ENCODE measurements around the gene FSTL4. TPM values are rescaled to one million over a fixed set of nuclear protein-coding genes. Genes with fewer than 3 reads are reported as not detected.

FSTL4 gene
- total and polyA plus RNA-seq, 4 donors, result 0.02 to 0.18 TPM; not detected in 2

DNA sequence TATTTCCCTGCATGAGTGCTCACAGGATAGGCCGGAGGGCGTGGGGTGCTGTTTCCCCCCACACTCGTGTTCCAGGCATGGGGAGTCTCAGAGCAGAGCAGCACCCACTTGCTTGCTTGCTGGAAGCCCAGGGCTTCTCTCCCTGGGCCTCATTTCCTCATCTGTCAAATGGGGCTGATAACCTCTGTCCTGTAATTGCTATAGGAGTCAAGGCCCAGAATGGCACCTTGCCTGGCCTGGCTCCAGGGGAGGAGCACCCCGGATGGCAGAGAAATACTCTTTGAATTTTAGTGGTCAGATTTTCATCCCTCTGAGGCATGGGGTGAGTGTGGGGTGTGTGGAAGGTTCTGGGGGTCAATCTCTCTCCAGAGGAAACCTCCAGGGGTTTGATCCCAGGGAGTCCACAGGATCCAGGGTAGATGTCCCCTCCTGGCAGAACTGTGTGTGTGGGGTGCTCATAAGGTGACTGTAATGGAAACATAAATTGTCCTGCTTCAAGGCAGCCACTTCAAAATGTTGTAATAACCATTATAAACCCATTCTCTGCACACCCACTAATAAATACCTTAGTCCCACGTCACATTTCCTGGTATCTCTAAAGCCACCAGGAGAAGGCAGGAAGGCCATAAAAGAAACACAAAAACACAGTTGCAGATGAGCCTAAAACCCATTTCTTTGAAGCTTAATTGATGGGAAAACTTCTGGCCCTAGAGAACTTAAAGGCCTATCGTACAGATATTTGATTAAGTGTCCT lies 272.2 kb downstream of the FSTL4 start:
- no peaks in the 10 kb centered on the region for H3K9me3 ChIP-seq (ENCODE audit: control insufficient read depth in 4 of 4, low read length in 3 of 4)
- no peak overlapping the region for H3K9ac ChIP-seq (ENCODE audit: low read depth in 1 of 2, low read length in 2 of 2)
- H3K27ac ChIP-seq (ENCODE audit: low read depth in 1 of 2, low read length in 2 of 2), result no peak overlapping the region
- no peaks in the 10 kb centered on the region for H3K4me1 ChIP-seq (ENCODE audit: control insufficient read depth in 4 of 4, insufficient read depth in 4 of 4, low read length in 3 of 4)
- H3K4me3 ChIP-seq (ENCODE audit: low read depth in 1 of 3, low read length in 3 of 3), result no peak overlapping the region
- WGBS, result 87% methylated on average over 6 of the region's 6 CpGs
- DNase-seq (ENCODE audit: low spot score), result no peak
- no peaks in the 10 kb centered on the region for H3K36me3 ChIP-seq (ENCODE audit: control insufficient read depth in 4 of 4, insufficient read depth in 3 of 4, low read depth in 1 of 4, low read length in 3 of 4)
- no peaks in the 10 kb centered on the region for H3K27me3 ChIP-seq (ENCODE audit: control insufficient read depth in 4 of 4, insufficient read depth in 4 of 4, low read length in 3 of 4)
- no peak for TF ChIP-seq EGR1 (IDR thresholded peaks at IDR 0.05; ENCODE audit: low read depth in 2 of 2)
- no peak for TF ChIP-seq HNF4G (IDR thresholded peaks at IDR 0.05)
- TF ChIP-seq YY1 (IDR thresholded peaks at IDR 0.05), result no peak
- no peak for TF ChIP-seq HNF4A (conservative IDR thresholded peaks at IDR 0.05)
- no peak for TF ChIP-seq REST (IDR thresholded peaks at IDR 0.05)
- no peak for TF ChIP-seq ATF3 (IDR thresholded peaks at IDR 0.05)

- Histone ChIP-seq H3K4me3 (ENCODE audit: low read depth in 1 of 3, low read length in 3 of 3) (no peak overlapping the region), H3K27me3 (ENCODE audit: control insufficient read depth in 4 of 4, insufficient read depth in 4 of 4, low read length in 3 of 4) (no peaks in the 10 kb centered on the region), H3K9me3 (ENCODE audit: control insufficient read depth in 4 of 4, low read length in 3 of 4) (no peaks in the 10 kb centered on the region), H3K27ac (ENCODE audit: low read depth in 1 of 2, low read length in 2 of 2) (no peak overlapping the region), H3K36me3 (ENCODE audit: control insufficient read depth in 4 of 4, insufficient read depth in 3 of 4, low read depth in 1 of 4, low read length in 3 of 4) (no peaks in the 10 kb centered on the region), H3K9ac (ENCODE audit: low read depth in 1 of 2, low read length in 2 of 2) (no peak overlapping the region), H3K4me1 (ENCODE audit: control insufficient read depth in 4 of 4, insufficient read depth in 4 of 4, low read length in 3 of 4) (no peaks in the 10 kb centered on the region)
- 94% methylated on average over 15 of the region's 15 CpGs for WGBS
- TF ChIP-seq RAD21 (IDR thresholded peaks at IDR 0.05) (no peak), JUND (IDR thresholded peaks at IDR 0.05) (no peak), EGR1 (IDR thresholded peaks at IDR 0.05; ENCODE audit: low read depth in 2 of 2) (no peak), HNF4A (conservative IDR thresholded peaks at IDR 0.05) (no peak), NR2F2 (IDR thresholded peaks at IDR 0.05) (no peak), ATF3 (IDR thresholded peaks at IDR 0.05) (no peak), TAF1 (conservative IDR thresholded peaks at IDR 0.05) (no peak), GABPA (IDR thresholded peaks at IDR 0.05 in 1 of 2, conservative IDR thresholded peaks at IDR 0.05 in 1 of 2) (no peak), HNF4G (IDR thresholded peaks at IDR 0.05) (no peak), SP1 (IDR thresholded peaks at IDR 0.05) (no peak), RXRA (IDR thresholded peaks at IDR 0.05) (no peak), FOXA2 (IDR thresholded peaks at IDR 0.05) (no peak), REST (IDR thresholded peaks at IDR 0.05) (no peak), ZBTB33 (IDR thresholded peaks at IDR 0.05) (no peak), YY1 (IDR thresholded peaks at IDR 0.05) (no peak), FOXA1 (IDR thresholded peaks at IDR 0.05) (no peak)
- TF ChIP-seq, protein P1, sequence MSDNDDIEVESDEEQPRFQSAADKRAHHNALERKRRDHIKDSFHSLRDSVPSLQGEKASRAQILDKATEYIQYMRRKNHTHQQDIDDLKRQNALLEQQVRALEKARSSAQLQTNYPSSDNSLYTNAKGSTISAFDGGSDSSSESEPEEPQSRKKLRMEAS (IDR thresholded peaks at IDR 0.05), result no peak
- TF ChIP-seq, protein P2, sequence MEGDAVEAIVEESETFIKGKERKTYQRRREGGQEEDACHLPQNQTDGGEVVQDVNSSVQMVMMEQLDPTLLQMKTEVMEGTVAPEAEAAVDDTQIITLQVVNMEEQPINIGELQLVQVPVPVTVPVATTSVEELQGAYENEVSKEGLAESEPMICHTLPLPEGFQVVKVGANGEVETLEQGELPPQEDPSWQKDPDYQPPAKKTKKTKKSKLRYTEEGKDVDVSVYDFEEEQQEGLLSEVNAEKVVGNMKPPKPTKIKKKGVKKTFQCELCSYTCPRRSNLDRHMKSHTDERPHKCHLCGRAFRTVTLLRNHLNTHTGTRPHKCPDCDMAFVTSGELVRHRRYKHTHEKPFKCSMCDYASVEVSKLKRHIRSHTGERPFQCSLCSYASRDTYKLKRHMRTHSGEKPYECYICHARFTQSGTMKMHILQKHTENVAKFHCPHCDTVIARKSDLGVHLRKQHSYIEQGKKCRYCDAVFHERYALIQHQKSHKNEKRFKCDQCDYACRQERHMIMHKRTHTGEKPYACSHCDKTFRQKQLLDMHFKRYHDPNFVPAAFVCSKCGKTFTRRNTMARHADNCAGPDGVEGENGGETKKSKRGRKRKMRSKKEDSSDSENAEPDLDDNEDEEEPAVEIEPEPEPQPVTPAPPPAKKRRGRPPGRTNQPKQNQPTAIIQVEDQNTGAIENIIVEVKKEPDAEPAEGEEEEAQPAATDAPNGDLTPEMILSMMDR (IDR thresholded peaks at IDR 0.05; ENCODE audit: low read depth, low read length, missing input control), result no peak
- no peak for DNase-seq (ENCODE audit: low spot score)
Measured at GRCh38 chr5:133338504-133339355, 273.6 kb downstream of the FSTL4 start.

Measured in liver (tissue), 9 donors.